Common myeloid progenitor, CD34-positive (primary cell): ENCODE data around the gene PRG2.

Experiments used
- CTCF ChIA-PET: fragments of 350-600 bp; sonication (Branson Sonifier 250); formaldehyde crosslinking; loops from one replicate; lab custom pipeline; 2021; ENCODE audit warnings: antibody characterized with exemption; lab: Charles Lee
- POLR2A ChIA-PET: fragments of 350-600 bp; sonication (Branson Sonifier 250); formaldehyde crosslinking; loops from one replicate; lab custom pipeline; 2021; ENCODE audit warnings: antibody characterized with exemption; lab: Charles Lee
- DNase-seq, 3 donors: peaks; one replicate each; pipeline versions ENCODE4 v3.0.0 to v3.0.0-alpha.2; 2013
- H3K27ac ChIP-seq, 2 experiments: 1 replicate in 1 of 2; 2 replicates in 1 of 2; pipeline ENCODE4 v1.7.0; 2013; ENCODE audit warnings: inconsistent platforms in 2 of 2, low read length in 2 of 2, mild to moderate bottlenecking in 2 of 2, low read depth in 1 of 2, moderate library complexity in 1 of 2; ENCODE audit not compliant: severe bottlenecking in 2 of 2, insufficient read depth in 1 of 2, poor library complexity in 1 of 2
- H3K27me3 ChIP-seq, 5 experiments: replicated peaks in 2 of 5; 1 replicate in 3 of 5; 2 replicates in 2 of 5; pipeline versions ENCODE4 v1.6.1 to v1.7.0; 2013; ENCODE audit warnings: low read length in 4 of 5, mild to moderate bottlenecking in 2 of 5, moderate library complexity in 2 of 5, inconsistent platforms in 1 of 5; ENCODE audit not compliant: insufficient read depth in 5 of 5, control insufficient read depth in 4 of 5
- H3K36me3 ChIP-seq, 4 experiments: 1 replicate in 2 of 4; 2 replicates in 2 of 4; pipeline versions ENCODE4 v1.6.1 to v1.7.0; 2013; ENCODE audit warnings: low read length in 3 of 4, control low read depth in 1 of 4, mild to moderate bottlenecking in 1 of 4; ENCODE audit not compliant: control insufficient read depth in 4 of 4, insufficient read depth in 4 of 4
- H3K4me1 ChIP-seq, 4 experiments: 1 replicate in 3 of 4; 2 replicates in 1 of 4; pipeline versions ENCODE4 v1.6.1 to v1.7.1; 2013; ENCODE audit warnings: low read length in 3 of 4, mild to moderate bottlenecking in 3 of 4, control low read depth in 1 of 4, inconsistent platforms in 1 of 4, moderate library complexity in 1 of 4; ENCODE audit not compliant: control insufficient read depth in 4 of 4, insufficient read depth in 4 of 4; ENCODE audit errors: control extremely low read depth in 1 of 4
- H3K4me3 ChIP-seq, 7 experiments: 1 replicate in 4 of 7; 2 replicates in 3 of 7; pipeline versions ENCODE4 v1.5.1 to v1.7.0; 2013; ENCODE audit warnings: mild to moderate bottlenecking in 7 of 7, low read length in 6 of 7, moderate library complexity in 6 of 7, inconsistent platforms in 2 of 7, low read depth in 2 of 7, control low read depth in 1 of 7; ENCODE audit not compliant: insufficient read depth in 4 of 7, control insufficient read depth in 1 of 7; ENCODE audit errors: extremely low read depth in 1 of 7
- H3K9me3 ChIP-seq, 5 experiments: 1 replicate in 4 of 5; 2 replicates in 1 of 5; pipeline versions ENCODE4 v1.6.1 to v1.7.1; 2013; ENCODE audit warnings: low read length in 4 of 5, mild to moderate bottlenecking in 2 of 5, inconsistent platforms in 1 of 5, low read depth in 1 of 5, moderate library complexity in 1 of 5; ENCODE audit not compliant: control insufficient read depth in 4 of 5, insufficient read depth in 2 of 5; ENCODE audit errors: control extremely low read depth in 1 of 5
- WGBS: methylation state at CpG from one replicate; pipeline ENCODE4 v1.1.5; 2013; ENCODE audit not compliant: insufficient coverage; 5-methylcytosine and 5-hydroxymethylcytosine counted together

PRG2 gene

DNA sequence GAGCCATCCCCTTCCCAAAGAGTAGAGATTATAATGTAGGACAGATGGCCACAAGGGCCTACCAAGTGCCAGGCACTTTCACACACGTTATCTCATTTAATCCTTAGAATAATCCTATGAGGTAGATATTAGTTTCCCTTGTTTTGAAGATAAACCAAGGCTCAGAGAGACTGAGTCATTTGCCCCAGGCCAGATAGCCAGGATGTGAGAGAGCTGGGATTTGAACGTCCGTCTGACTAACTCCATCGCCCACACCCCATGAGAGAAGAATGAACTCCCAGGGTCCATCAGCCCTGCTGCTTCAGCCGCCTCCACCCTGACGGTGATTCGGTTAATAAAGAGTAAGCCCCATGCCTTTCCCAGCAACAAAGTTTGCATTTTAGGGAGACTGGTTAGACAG is 20.2 kb downstream of the PRG2 start:
- WGBS = 97% methylated on average over 6 of the region's 7 CpGs
- Histone ChIP-seq H3K36me3 (no peaks in the 10 kb centered on the region), H3K4me1 (peaks cover 1 to 48% (median 19%) of the 10 kb centered on the region in 4 experiments), H3K27me3 (no peaks in the 10 kb centered on the region), H3K9me3 (no peaks in the 10 kb centered on the region), H3K27ac (no peak overlapping the region), H3K4me3 (no peak overlapping the region)
- ChIA-PET CTCF (interaction anchor here (1.1 kb wide), 1 partner anchor 9 kb away, joined by 3 read pairs; no protein-coding TSS in a partner anchor), POLR2A (no interaction called here)
- no peak for DNase-seq

DNA sequence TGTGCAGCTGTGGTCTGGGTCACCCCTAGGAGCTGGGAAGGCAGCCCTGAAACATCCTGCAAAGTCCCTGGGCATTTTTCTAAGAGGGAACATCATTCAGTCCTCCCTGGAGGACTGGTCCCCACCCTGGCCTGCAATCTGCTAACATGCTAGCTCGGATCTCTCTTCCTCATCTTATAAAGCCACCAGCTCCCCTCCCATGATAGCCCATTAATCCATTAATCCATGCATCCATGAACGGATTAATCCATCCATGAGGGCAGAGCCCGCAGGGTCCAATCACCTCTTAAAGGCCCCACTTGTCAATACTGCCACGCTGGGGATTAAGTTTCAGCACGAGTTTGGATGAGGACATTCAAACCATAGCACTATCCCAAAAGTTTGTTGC is 21.6 kb downstream of the PRG2 start:
- POLR2A ChIA-PET = no interaction called here

DNA sequence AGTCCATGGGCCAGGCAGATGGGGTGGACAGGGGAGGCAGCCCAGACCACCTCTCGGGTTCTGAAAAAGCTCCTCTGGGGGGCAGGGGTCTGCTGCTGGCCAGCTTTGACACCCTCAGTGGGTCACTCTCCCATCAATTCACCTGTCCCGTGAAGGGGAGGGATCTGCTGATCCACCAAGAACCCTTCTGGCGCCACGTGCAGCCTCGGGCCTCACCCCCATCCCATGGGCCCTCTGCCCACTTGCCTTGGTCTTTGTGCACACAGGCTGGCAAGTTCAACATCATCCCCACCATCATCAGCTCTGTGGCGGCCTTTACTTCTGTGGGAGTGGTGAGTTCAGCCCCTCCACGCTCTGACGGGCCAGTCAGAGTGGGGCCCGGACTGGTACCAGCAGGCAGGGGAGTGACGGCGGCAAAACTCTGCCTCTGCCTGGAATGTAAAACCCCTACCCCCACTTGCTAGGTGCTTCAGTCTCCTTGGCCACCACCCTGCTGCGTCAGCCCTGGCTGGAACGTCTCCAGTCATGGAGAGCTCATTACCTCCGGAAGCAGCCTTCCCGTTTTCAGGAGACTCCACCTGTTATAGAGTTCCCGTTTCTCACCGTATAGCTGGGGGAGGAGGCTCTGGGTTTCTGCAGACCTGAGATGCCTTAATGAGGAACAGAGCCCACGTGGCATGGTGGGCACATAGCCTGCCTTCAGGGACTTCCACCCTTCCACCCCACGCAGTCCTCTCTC is 22.2 kb downstream of the PRG2 start:
- ChIA-PET POLR2A (no interaction called here), CTCF (interaction anchor here (0.5 to 1.9 kb wide), 4 partner anchors 18 to 89 kb away, joined by 3 to 4 read pairs (median 4); no protein-coding TSS in a partner anchor)
- Histone ChIP-seq H3K27ac (no peak overlapping the region), H3K27me3 (no peaks in the 10 kb centered on the region), H3K4me1 (peaks cover 1 to 54% (median 18%) of the 10 kb centered on the region in 4 experiments), H3K36me3 (no peaks in the 10 kb centered on the region), H3K4me3 (peak overlapping the region in 1 of 7 experiments; percentile 22), H3K9me3 (no peaks in the 10 kb centered on the region)
- WGBS = 55% methylated on average over 10 of the region's 19 CpGs
- DNase-seq = peak; percentile 42 to 69 (median 66)

More for the DNA sequence above, 21.6 kb downstream of the PRG2 start:
- CTCF ChIA-PET = interaction anchor here (0.5 to 1.9 kb wide), 2 partner anchors 17 to 20 kb away, joined by 4 read pairs; no protein-coding TSS in a partner anchor
- Histone ChIP-seq H3K9me3 (no peaks in the 10 kb centered on the region), H3K4me1 (peaks cover 1 to 54% (median 18%) of the 10 kb centered on the region in 4 experiments), H3K27ac (no peak overlapping the region), H3K4me3 (no peak overlapping the region), H3K36me3 (no peaks in the 10 kb centered on the region), H3K27me3 (no peaks in the 10 kb centered on the region)
- WGBS = 88% methylated on average over 5 of the region's 5 CpGs
- DNase-seq = no peak

DNA sequence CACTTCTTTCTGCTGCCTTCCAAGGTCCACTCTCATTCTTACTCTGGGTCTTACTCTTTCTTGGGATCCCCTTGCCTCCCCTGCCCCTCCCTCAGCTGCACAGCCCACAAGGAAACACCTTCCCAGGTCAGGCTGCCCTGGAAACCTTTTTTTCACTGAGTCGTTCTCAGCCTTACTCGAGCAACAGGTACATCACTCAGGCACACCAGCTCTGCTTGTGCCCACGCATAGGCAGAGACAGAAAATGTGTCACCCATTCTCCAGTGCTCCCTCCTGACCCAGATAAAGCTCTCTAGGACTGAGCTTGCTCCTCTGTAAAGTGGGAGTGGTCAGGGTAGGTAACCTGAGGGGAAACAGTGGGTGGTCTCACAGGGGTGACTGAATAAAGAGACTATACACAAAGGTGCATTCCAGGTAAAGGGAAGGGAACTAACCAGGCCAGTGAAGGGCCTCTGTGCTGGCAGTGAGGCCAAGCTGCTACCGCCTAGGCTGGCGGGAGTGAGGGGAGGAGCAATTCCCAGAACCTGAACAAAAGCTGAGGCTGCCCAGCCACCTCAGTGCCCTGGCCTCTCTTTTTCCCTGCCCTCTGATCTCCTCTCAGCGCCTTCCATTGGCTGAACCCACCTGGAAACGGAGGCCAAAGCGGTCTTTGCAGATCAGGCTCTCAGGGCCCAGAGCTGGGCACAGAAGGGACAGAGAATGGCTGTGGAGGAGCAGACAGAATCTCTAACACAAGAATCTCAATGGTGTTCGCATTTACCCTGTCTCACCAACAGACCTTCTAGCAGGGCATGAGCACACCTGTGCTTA is 25.4 kb downstream of the PRG2 start:
- Histone ChIP-seq H3K9me3 (no peaks in the 10 kb centered on the region), H3K27me3 (no peaks in the 10 kb centered on the region), H3K36me3 (no peaks in the 10 kb centered on the region), H3K4me1 (peaks cover 1 to 49% (median 18%) of the 10 kb centered on the region in 4 experiments), H3K27ac (no peak overlapping the region), H3K4me3 (no peak overlapping the region)
- CTCF ChIA-PET = interaction anchor here (1.0 kb wide), 1 partner anchor 8 kb away, joined by 3 read pairs; no protein-coding TSS in a partner anchor
- POLR2A ChIA-PET = no interaction called here
- WGBS = 92% methylated on average over 7 of the region's 9 CpGs
- no peak for DNase-seq

DNA sequence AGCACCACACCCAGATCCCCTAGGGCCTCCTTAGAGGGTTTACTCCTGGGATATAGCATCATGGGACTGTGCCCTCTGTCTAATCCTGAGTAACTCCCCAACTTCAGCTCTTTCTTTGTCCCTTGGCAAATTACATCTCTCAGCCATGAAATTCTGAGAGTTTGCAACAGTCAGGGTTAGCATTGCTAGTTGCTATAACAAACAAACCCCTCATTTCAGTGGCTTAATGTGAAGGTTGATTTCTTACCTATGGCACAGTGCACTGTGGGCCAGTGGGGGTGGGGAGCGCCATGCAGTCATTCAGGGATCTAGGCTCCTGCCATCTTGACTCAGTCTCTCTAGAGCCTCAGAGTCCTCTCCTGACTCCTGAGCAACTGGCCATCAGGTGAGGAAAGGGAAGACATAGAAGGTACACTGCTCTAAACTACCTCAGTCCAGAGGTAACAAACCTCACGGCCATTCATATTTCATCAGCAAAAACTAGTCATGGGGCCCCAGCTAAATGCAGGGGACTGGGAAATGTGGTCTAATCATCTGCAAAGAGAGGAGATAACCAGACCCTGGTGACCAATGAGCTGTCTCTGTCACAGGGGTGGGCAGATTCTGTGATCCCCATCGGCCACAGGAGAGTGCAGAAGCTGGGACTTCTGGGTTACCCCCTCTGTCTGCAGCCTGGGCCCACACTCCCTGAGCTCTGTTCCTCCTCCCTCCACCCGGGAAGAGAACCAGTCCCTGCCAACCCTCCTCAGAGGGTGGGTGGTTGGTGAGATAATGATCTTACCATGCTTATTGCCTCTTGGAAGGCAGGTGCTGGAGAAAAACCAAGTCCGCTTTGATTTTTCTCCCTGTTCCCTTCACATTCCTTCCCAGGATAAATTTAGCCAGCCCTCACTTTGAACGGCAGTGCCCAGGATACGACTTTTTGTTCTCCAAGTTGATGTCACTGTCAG is 27.0 kb downstream of the PRG2 start:
- no peaks in the 10 kb centered on the region for H3K27me3 ChIP-seq
- H3K9me3 ChIP-seq = no peaks in the 10 kb centered on the region
- H3K27ac ChIP-seq = no peak overlapping the region
- H3K36me3 ChIP-seq = no peaks in the 10 kb centered on the region
- ChIA-PET CTCF (interaction anchor here (0.9 to 2.3 kb wide), 6 partner anchors 10 to 130 kb away, joined by 3 to 10 read pairs (median 4); no protein-coding TSS in a partner anchor), POLR2A (no interaction called here)
- H3K4me1 ChIP-seq = peaks cover 1 to 49% (median 16%) of the 10 kb centered on the region in 4 experiments
- WGBS = 95% methylated on average over 2 of the region's 7 CpGs
- no peak overlapping the region for H3K4me3 ChIP-seq
- no peak for DNase-seq

DNA sequence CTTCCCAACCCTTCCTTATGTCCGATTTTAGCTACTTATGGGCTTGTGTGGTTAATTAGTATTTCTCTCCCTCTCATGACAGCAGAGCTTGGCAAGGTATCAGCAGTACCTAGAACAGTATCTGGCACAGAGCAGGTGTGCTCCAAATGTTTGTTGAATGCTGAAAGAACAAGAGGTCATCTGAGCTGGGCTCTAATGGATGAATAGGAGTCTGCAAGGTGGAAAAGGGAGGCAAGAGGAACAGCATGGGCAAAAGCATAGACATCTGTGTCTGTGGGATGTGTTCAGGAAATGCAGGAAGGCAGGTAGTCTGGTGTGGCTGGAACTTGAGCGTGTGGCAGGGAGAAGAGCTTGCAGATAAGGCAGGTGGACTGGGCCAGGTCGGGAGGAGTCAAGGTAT is 28.5 kb downstream of the PRG2 start:
- Histone ChIP-seq H3K9me3 (no peaks in the 10 kb centered on the region), H3K4me3 (no peak overlapping the region), H3K27ac (no peak overlapping the region), H3K36me3 (no peaks in the 10 kb centered on the region), H3K4me1 (peaks cover 1 to 51% (median 16%) of the 10 kb centered on the region in 4 experiments), H3K27me3 (no peaks in the 10 kb centered on the region)
- ChIA-PET CTCF (interaction anchor here (0.9 to 2.3 kb wide), 9 partner anchors 12 to 165 kb away, joined by 3 to 10 read pairs (median 5); no protein-coding TSS in a partner anchor), POLR2A (no interaction called here)
- no peak for DNase-seq
- WGBS = 63% methylated on average over 1 of the region's 3 CpGs
